Stimulated activated CD4-positive, alpha-beta T cell treated with anti-CD3 and anti-CD28 coated beads, TNF-alpha, amount 100 ng/mL, for 48 hours (primary cell): ENCODE results near the gene TREM1.

Source experiments
- DNase-seq, 3 donors: peaks; one replicate each; pipeline ENCODE4 v3.0.0-alpha.2; 2020; ENCODE audit warnings: low read depth in 3 of 3

TREM1 gene

GRCh38 chr6:41286544-41287346 lies at the start of gene TREM1:
TSS of gene TREM1 (minus strand) at chr6:41286682. CDS start at chr6:41286655, 27 bp downstream.
- no peak for DNase-seq

GRCh38 chr6:41335943-41336342 lies 49.5 kb upstream of the TREM1 start:
- DNase-seq = no peak

GRCh38 chr6:41335296-41335695 lies 48.8 kb upstream of the TREM1 start, which contains the start of gene NCR2:
TSS of gene NCR2 (plus strand) at chr6:41335608. CDS start at chr6:41335877, 269 bp downstream.
- no peak for DNase-seq

- DNase-seq = no peak
Measured at GRCh38 chr6:41334482-41335040, 48.1 kb upstream of the TREM1 start.

- no peak for DNase-seq
Measured at GRCh38 chr6:41332842-41333736, 46.6 kb upstream of the TREM1 start.

- no peak for DNase-seq
Measured at GRCh38 chr6:41332241-41332640, 45.8 kb upstream of the TREM1 start.

GRCh38 chr6:41331401-41332150 lies 45.1 kb upstream of the TREM1 start:
- no peak for DNase-seq

GRCh38 chr6:41327177-41327576 lies 40.7 kb upstream of the TREM1 start:
- no peak for DNase-seq

- no peak for DNase-seq
Measured at GRCh38 chr6:41326092-41326491, 39.6 kb upstream of the TREM1 start.

GRCh38 chr6:41325446-41326066 lies 39.1 kb upstream of the TREM1 start:
- DNase-seq = no peak

GRCh38 chr6:41321183-41321582 lies 34.7 kb upstream of the TREM1 start:
- no peak for DNase-seq

- DNase-seq = peak; percentile 70 to 75 (median 74)
Measured at GRCh38 chr6:41318654-41319565, 32.4 kb upstream of the TREM1 start.

GRCh38 chr6:41318261-41318653 lies 31.8 kb upstream of the TREM1 start:
- DNase-seq = no peak

- DNase-seq = no peak
Measured at GRCh38 chr6:41315943-41316620, 29.6 kb upstream of the TREM1 start.

- DNase-seq = no peak
Measured at GRCh38 chr6:41315203-41315602, 28.7 kb upstream of the TREM1 start.

GRCh38 chr6:41306187-41306854 lies 19.8 kb upstream of the TREM1 start:
- peak in 1 of 3 donors; percentile 38 for DNase-seq

- no peak for DNase-seq
Measured at GRCh38 chr6:41302638-41303037, 16.2 kb upstream of the TREM1 start.

- DNase-seq = no peak
Measured at GRCh38 chr6:41298785-41299502, 12.5 kb upstream of the TREM1 start.
